HG03060 (cell line): Measurements from ENCODE around the gene PRDX5.

Experiments used
- ATAC-seq: cut with Tn5 transposase; IDR thresholded peaks from one replicate; pipeline ENCODE4 v1.9.1; 2021; ENCODE audit warnings: low read depth, moderate number of reproducible peaks; ENCODE audit not compliant: unreplicated experiment

The PRDX5 gene

GRCh38 chr11:64359712-64360445, 42.0 kb downstream of the PRDX5 start:
- no peak for ATAC-seq

- ATAC-seq: no peak
These were observed 42.6 kb downstream of the PRDX5 start for GRCh38 chr11:64360448-64360921.

GRCh38 chr11:64361659-64362058, 43.7 kb downstream of the PRDX5 start:
- no peak for ATAC-seq

GRCh38 chr11:64362339-64362738, 44.4 kb downstream of the PRDX5 start:
- no peak for ATAC-seq

- no peak for ATAC-seq
These were observed 46.5 kb downstream of the PRDX5 start for GRCh38 chr11:64364435-64364834.

- ATAC-seq: no peak
These were observed 47.0 kb downstream of the PRDX5 start for GRCh38 chr11:64364911-64365310.

- no peak for ATAC-seq
These were observed 48.8 kb downstream of the PRDX5 start for GRCh38 chr11:64366751-64367150.

- ATAC-seq: no peak
These were observed 50.2 kb downstream of the PRDX5 start for GRCh38 chr11:64367931-64368672.

GRCh38 chr11:64368673-64369074, 50.8 kb downstream of the PRDX5 start:
- ATAC-seq: no peak

- no peak for ATAC-seq
These were observed 51.8 kb downstream of the PRDX5 start for GRCh38 chr11:64369440-64370421.

GRCh38 chr11:64371201-64371600, 53.3 kb downstream of the PRDX5 start:
- no peak for ATAC-seq
